Neural cell (in vitro differentiated cells): ENCODE results near the gene SLC25A25. TPM values are rescaled to one million over a fixed set of nuclear protein-coding genes. Genes with fewer than 3 reads are reported as not detected.

Experiments used
- H2AFZ ChIP-seq: fragments of 200-600, 300-800 bp; sonication (generic), shearing (Covaris generic); 2 replicates; pipeline ENCODE4 v1.6.0; 2014; ENCODE audit warnings: low read depth, mild to moderate bottlenecking, antibody characterized with exemption, low read length, moderate library complexity
- H3F3A ChIP-seq: fragments of 200-600 bp; shearing (Covaris generic); 2 replicates; pipeline ENCODE4 v1.6.1; 2016; ENCODE audit warnings: mild to moderate bottlenecking, moderate library complexity, mixed read lengths, antibody characterized with exemption, low read length; ENCODE audit not compliant: insufficient read depth, poor library complexity, severe bottlenecking
- H3K27ac ChIP-seq: fragments of 200-600, 300-800 bp; sonication (generic), shearing (Covaris generic); 2 replicates; pipeline ENCODE4 v1.5.1; 2014; ENCODE audit warnings: mild to moderate bottlenecking, low read length, moderate library complexity
- H3K27me3 ChIP-seq: fragments of 300-800, 200-600 bp; sonication (generic), shearing (Covaris generic); 2 replicates; pipeline ENCODE4 v1.6.0; 2014; ENCODE audit warnings: mild to moderate bottlenecking, low read depth, low read length, moderate library complexity; ENCODE audit not compliant: insufficient read depth
- H3K36me3 ChIP-seq: fragments of 300-800, 200-600 bp; sonication (generic), shearing (Covaris generic); 2 replicates; pipeline ENCODE4 v1.5.1; 2014; ENCODE audit warnings: mild to moderate bottlenecking, antibody characterized with exemption, low read length, moderate library complexity; ENCODE audit not compliant: insufficient read depth
- H3K4me2 ChIP-seq: fragments of 300-800, 200-600 bp; sonication (generic), shearing (Covaris generic); 2 replicates; pipeline ENCODE4 v1.6.0; 2014; ENCODE audit warnings: mild to moderate bottlenecking, low read length
- H3K4me3 ChIP-seq: fragments of 300-800, 200-600 bp; sonication (generic), shearing (Covaris generic); 2 replicates; pipeline ENCODE4 v1.5.1; 2014; ENCODE audit warnings: mild to moderate bottlenecking, low read length, moderate library complexity
- H3K79me2 ChIP-seq: fragments of 200-600 bp; shearing (Covaris generic); replicated peaks from 2 replicates; pipeline ENCODE4 v1.6.0; 2014; ENCODE audit warnings: mild to moderate bottlenecking, low read length, moderate library complexity; ENCODE audit not compliant: insufficient read depth
- H3K9ac ChIP-seq: fragments of 300-800, 200-600 bp; sonication (generic), shearing (Covaris generic); 2 replicates; pipeline ENCODE4 v1.6.1; 2016; ENCODE audit warnings: mild to moderate bottlenecking, low read length, mixed read lengths
- H3K9me2 ChIP-seq: fragments of 200-600 bp; shearing (Covaris generic); 2 replicates; pipeline ENCODE4 v1.6.1; 2016; ENCODE audit warnings: mild to moderate bottlenecking, low read length, mixed read lengths; ENCODE audit not compliant: insufficient read depth
- H3K9me3 ChIP-seq: fragments of 200-600, 300-800 bp; sonication (generic), shearing (Covaris generic); 2 replicates; pipeline ENCODE4 v1.6.1; 2016; ENCODE audit warnings: mild to moderate bottlenecking, mixed run types, low read length, moderate library complexity, mixed read lengths
- H4K20me1 ChIP-seq: fragments of 200-600 bp; shearing (Covaris generic); 2 replicates; pipeline ENCODE4 v1.6.1; 2016; ENCODE audit warnings: mild to moderate bottlenecking, mixed run types; ENCODE audit not compliant: insufficient read depth
- CTCF ChIP-seq: fragments of 450-650 bp; IDR thresholded peaks from 2 replicates; pipeline ENCODE4 v1.5.1; 2014; ENCODE audit warnings: antibody characterized with exemption, mild to moderate bottlenecking, moderate library complexity; ENCODE audit not compliant: poor library complexity, severe bottlenecking
- EP300 ChIP-seq: fragments of 450-650 bp; conservative IDR thresholded peaks from 2 replicates; pipeline ENCODE4 v1.6.1; 2014; ENCODE audit warnings: antibody characterized with exemption, mild to moderate bottlenecking, moderate library complexity; ENCODE audit not compliant: poor library complexity, severe bottlenecking
- EZH2 ChIP-seq: fragments of 200-600, 300-800 bp; shearing (Covaris generic), sonication (generic); IDR thresholded peaks from 2 replicates; pipeline ENCODE4 v1.6.1; 2014; ENCODE audit warnings: antibody characterized with exemption, low read length, borderline replicate concordance, mild to moderate bottlenecking; ENCODE audit not compliant: insufficient read depth, poor library complexity, severe bottlenecking
- MXI1 ChIP-seq: fragments of 450-650 bp; conservative IDR thresholded peaks from 2 replicates; pipeline ENCODE4 v1.6.1; 2014; ENCODE audit warnings: antibody characterized with exemption, mild to moderate bottlenecking; ENCODE audit not compliant: poor library complexity, severe bottlenecking
- POLR2AphosphoS5 ChIP-seq: IDR thresholded peaks from 2 replicates; pipeline ENCODE4 v1.6.1; 2012
- RAD21 ChIP-seq: fragments of 450-650 bp; conservative IDR thresholded peaks from 2 replicates; pipeline ENCODE4 v1.6.1; 2014; ENCODE audit warnings: antibody characterized with exemption, mild to moderate bottlenecking, moderate library complexity
- REST ChIP-seq: IDR thresholded peaks from 2 replicates; pipeline ENCODE4 v1.6.1; 2012; ENCODE audit warnings: borderline replicate concordance
- SMC3 ChIP-seq: fragments of 450-650 bp; conservative IDR thresholded peaks from 2 replicates; pipeline ENCODE4 v1.6.1; 2014; ENCODE audit warnings: antibody characterized with exemption, mild to moderate bottlenecking, moderate library complexity; ENCODE audit not compliant: poor library complexity
- TAF1 ChIP-seq: IDR thresholded peaks from 2 replicates; pipeline ENCODE4 v1.6.1; 2012; ENCODE audit warnings: low read depth
- polyA minus RNA-seq: library from RNA; depleted of rRNA, polyadenylated mRNA; stranded (reverse); fragments of >200 nt; gene quantifications from 2 replicates; pipeline ENCODE4 v1.2.3, GENCODE V29; 2014
- polyA plus RNA-seq: library from polyadenylated mRNA; depleted of rRNA; stranded (reverse); fragments of >200 nt; gene quantifications from 2 replicates; pipeline ENCODE4 v1.2.3, GENCODE V29; 2014

Gene SLC25A25
- polyA plus RNA-seq (43.7 and 50.7 TPM in 2 replicates), polyA minus RNA-seq (63.3 and 67.7 TPM in 2 replicates)

- Histone ChIP-seq H3K9me2 (no peaks in the 10 kb centered on the region), H3K79me2 (peaks cover 11% of the 10 kb centered on the region), H3K4me2 (peak within 1 kb of the TSS; percentile 84), H3K9ac (peak within 1 kb of the TSS; percentile 85), H3K27me3 (no peaks in the 10 kb centered on the region), H3K36me3 (no peaks in the 10 kb centered on the region), H2AFZ (peak within 1 kb of the TSS; percentile 83), H3K9me3 (no peaks in the 10 kb centered on the region), H3K27ac (peak within 1 kb of the TSS; percentile 98), H4K20me1 (no peaks in the 10 kb centered on the region), H3K4me3 (peak within 1 kb of the TSS; percentile 96), H3F3A (no peaks in the 10 kb centered on the region)
- TF ChIP-seq EP300 (no peak), TAF1 (no peak), EZH2 (no peak), SMC3 (no peak), RAD21 (peak; percentile 53), MXI1 (peak; percentile 82), CTCF (no peak), REST (no peak), POLR2AphosphoS5 (peak; percentile 70)
These were observed at the start of gene SLC25A25 for GRCh38 chr9:128067645-128068385. TSS of gene SLC25A25 (plus strand) at chr9:128068232. CDS start at chr9:128068320, 88 bp downstream.

- Histone ChIP-seq H3K9ac (no peak overlapping the region), H3K9me2 (no peaks in the 10 kb centered on the region), H4K20me1 (no peaks in the 10 kb centered on the region), H3K36me3 (no peaks in the 10 kb centered on the region), H3K27ac (no peak overlapping the region), H3K4me2 (no peak overlapping the region), H3K27me3 (no peaks in the 10 kb centered on the region), H3F3A (no peaks in the 10 kb centered on the region), H2AFZ (no peak overlapping the region), H3K4me3 (no peak overlapping the region), H3K9me3 (no peaks in the 10 kb centered on the region), H3K79me2 (no peaks in the 10 kb centered on the region)
- TF ChIP-seq REST (no peak), EZH2 (no peak), RAD21 (no peak)
These were observed 47.3 kb upstream of the SLC25A25 start for GRCh38 chr9:128020692-128021091.
